ENCODE data around the gene C2CD5.
"Not testable (repeated sequence)": the region's sequence is repeated elsewhere in the genome, so short reads cannot be mapped to it uniquely, and the experiment has no call there.

The C2CD5 gene

DNA sequence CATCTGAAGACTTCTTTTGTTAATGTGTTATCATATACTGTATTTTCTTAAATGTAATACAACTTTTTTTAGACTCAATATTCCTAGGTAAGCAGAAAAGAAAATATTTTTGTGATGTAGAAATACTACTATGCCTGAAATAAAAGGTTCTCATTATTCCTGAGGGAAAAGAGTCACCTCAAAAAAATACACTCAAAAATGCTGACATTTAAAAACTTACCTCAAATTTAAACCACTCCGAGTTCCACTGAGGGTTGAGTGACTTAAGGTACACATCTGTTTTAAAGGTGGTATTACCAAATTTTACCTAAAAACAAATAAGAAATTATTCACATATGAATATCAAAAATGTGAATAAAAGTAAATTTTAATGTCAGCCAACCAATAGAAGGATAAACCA lies 9.3 kb downstream of the C2CD5 start:
- DNase-seq = no peak

DNA sequence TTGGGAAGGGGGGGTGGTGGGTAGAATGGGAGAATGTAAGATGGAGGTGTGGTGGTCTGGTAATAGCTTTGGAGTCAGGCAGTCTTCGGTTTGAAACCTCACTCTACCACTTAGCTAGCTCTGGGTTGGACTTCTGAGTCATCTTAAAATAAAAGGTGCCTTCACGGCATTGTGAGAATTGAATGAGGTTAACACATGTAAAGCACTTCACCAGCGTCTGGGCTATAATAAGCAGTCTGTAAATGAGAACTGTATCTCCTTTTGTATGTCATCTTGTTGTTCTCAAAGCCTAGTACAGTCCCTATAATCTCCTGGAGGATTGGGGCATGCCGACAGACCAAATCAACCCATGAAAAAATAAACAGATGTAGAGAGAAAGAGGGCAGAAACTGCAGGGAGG lies 11.2 kb downstream of the C2CD5 start:
- no peak for DNase-seq

DNA sequence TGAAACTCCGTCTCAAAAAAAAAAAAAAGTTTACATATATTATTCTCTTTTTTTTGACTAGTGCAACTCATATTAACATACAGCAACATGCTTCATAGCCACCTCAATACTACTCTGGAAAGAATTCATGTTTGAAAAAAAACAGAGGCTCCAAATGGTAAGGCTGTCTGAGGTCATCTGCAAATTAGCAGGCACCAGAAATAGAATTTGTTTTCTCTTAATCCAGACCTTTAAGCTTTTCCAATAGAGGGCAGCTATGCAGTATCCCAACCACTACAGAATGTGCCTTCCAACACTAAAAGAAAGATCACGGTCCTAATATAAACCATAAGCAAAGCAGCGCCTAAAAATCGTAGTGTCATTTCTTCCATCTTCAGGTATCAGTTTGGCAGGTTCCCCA lies 12.0 kb downstream of the C2CD5 start:
- DNase-seq = no peak

DNA sequence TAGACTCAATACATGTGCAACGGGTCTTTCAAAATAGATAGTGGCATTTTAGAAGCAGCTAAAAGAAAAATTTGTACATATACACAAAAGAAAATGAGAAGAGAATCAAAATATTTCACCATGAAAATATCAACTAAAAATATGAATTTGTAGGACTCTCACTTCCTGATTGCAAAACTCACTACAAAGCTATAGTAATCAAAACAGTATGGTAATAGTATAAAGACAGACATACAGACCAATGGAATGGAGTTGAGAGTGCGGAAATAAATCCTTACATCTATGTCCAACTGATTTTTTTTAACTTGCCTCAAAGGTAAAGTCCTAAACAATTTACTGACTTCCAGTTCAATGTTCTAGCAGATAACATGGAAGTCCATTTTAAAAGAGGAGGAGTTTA lies 13.1 kb downstream of the C2CD5 start:
- no peak for DNase-seq

DNA sequence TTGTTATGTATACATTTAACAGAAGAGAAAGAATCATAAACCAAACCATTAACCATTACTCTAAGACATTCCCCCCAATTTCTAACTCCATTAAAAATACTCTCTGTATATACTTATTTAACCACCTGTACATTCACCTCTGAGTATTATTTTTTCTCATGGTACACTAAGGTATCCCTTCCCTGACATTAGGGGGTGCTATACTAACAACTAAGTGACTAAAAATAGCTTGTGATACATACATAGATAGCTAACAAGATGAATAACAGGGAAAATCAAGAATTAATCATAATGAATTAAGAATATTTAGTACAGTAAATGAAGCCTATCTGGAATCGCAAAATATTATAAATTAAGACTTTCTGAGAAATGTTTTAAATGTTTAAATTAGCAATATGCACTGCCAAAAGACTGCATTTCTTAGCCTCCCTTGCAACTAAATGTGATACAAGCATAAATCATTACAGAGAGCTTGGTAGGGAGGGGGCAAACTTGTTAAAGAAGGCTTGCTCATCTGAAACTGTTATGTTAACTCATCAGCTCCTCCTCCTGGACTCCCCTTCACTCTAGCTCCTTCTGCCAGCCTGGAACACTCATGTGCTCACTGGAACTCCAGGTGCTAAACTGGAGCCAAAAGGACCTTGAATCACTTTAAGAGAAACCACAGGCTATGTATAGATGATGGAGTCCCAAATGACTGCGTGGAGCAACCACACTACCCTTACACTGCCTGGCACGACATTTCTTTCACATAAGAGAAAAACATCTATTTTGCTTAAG lies 14.9 kb downstream of the C2CD5 start:
- peak; percentile 13 for DNase-seq

DNA sequence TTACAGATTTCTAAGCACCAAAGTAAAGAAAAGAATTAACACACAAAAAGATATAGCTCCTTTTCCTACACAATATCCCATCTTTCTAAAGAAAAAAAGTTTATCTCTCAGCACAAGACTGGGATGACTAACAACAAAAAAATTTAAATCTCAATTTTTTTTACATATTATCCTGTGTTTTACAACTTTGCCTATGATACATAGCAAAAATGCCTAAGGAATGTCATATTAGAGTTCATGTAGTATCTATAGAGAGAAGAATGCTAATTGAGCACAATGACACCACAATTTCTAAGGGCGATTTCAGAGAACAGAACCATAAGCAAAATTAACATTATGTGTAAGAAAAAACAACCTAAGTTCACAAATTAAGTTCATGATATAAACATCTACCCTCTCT lies 16.3 kb downstream of the C2CD5 start:
- DNase-seq = peak; percentile 89

DNA sequence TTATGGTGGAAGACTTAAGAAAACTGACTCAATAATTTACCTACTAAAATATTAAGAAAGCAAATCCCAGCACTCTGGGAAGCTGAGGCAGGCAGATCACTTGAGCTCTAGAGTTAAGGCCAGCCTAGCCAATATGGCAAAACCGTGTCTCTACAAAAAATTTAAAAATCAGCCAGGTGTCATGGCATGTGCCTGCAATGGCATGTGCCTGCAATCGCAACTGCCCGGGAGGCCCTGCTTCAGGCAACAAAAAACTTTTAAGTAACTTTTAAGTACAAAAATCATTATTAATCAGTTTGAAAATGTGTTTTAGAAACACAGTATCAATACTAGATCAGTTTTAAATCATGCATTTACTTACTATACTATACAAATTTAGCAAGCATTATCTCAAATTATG lies 17.5 kb downstream of the C2CD5 start:
- DNase-seq = no peak

DNA sequence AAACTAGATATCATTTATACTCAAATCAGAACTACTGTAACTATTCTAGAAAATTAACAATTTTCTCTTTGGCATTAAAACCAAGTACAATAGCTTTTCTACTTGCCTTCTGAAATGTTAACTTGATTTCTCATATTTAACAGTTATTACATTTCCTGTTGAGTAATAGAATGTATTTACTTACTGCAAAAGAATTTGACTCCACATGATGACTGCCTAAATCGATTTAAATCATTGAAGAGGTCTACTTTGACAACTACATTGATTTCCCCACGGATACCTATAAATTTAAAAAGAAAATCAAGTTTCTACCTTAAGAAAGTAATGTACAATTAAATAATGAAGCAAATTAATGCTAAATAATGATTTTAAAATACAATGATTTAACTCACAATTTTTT lies 18.9 kb downstream of the C2CD5 start:
- DNase-seq = peak; percentile 55

DNA sequence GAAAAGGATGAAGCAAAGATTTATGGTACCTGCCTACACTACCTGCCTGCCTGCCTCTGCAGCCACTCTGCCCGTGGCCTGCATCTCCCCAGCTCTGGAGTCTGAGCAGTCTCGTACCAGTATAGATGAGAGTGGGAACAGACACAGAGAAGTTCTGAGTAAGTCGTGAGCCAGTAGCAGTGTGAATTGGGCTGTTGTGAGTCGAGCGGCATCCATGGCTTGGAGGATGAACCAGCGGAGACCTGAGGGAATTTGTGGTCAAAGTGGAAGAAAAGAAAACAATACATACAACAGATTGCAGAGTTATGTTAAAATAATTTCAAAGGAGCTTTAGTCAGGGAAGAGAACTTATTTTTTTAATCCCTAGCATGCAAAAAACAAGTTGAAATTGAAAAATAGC lies 25.3 kb downstream of the C2CD5 start:
- peak; percentile 69 for DNase-seq

DNA sequence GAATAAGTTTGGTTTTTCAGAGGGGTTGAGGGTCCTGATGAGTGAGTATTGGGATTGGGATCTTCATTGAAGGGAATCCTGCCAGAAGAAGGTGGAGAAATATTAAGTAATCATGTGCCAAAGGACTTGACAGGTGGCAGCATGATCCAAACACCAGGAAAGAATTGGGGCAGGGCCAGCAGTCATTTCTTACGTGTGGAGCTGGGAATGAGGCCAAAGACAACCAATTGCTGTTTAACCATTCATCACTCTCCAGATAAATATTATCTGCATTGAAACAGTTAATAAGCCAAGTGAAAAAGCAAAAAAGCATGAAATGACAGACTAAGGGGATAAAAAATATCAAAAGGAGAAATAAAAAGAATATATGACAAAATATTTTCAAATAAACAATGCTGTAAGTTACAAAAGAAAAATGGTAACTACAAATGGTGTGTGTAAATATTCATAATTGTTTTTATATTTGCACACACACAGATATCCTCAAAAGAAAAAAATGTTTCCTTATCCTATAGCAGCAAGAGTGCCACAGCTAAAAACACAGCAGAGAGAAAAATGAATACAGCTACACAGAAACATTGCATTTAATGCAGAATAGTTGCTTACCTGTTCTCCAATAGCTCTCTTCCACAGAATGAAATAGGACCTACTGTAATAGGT lies 26.2 kb downstream of the C2CD5 start:
- peak; percentile 7 for DNase-seq

DNA sequence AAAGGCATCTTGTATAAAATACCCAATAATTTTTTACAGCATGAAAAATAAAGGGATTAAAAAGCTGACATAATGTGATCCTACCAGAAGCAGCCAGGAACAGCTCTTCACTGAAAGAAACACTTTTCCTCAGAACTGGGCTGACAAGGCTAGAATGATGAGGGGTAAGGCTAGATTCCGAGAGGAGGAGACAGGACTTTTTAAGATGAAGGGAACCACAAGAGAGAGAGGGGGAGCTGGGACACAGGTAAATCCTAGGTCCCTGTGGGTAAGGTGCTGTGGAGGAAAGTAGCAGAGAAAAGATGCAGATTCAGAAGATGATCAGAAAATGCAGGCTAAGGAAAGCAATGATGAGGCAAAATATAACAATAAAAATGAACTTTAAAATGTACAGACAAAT lies 29.5 kb downstream of the C2CD5 start:
- DNase-seq = no peak

DNA sequence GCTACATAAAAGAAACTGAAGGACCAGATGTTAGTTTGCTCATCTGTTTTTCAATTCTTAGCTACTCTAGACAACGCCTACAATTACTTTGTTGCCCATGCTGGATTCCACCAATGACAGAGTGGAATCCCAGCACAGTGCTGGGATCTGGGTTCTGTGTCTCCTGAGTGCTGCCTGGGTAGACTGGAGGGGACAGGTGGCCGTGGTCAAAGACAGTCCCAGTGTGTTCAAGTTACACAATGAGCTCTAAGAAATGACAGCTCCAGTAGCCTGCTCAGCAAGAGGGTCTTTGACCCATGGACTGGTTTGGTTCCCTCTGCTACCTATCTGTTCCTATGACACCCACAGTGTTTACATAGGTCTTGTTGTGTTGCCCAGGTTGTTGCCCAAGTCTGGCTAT lies 38.5 kb downstream of the C2CD5 start:
- no peak for DNase-seq

DNA sequence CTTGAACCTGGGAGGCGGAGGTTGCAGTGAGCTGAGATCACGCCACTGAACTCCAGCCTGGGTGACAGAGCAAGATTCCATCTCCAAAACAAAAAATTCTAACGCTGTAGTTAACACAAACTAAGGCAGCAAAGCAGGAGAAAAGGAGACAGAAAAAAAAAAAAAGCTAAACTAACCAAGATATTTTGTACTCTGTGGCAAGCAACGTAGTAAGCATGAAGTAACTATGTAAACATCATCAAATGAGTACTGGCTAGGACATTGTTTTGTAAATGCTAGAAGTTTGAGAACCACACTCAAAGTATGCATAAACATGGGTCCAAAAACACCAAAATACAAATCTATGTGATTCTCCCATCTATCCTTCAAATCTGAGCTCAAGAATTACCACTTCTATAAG lies 44.2 kb downstream of the C2CD5 start:
- no peak for DNase-seq

DNA sequence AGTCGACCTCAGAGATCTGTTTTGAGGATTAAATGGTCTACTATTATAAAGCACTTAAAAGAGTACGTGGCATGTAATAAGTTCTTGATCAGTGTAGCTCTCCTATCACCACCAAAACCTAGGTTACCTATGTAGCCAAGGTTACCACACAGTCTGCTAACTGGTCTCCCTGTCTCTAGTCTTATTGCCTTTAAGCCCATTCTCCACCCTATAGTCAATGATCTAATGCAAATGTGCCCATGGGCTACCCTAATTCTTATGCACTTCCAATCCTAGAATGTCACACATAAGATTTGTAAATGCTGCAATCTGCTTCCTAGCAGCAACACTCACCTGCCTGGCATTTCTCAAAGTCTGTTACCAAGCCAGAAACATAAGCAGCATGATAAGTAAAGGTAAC lies 44.9 kb downstream of the C2CD5 start:
- no peak for DNase-seq

DNA sequence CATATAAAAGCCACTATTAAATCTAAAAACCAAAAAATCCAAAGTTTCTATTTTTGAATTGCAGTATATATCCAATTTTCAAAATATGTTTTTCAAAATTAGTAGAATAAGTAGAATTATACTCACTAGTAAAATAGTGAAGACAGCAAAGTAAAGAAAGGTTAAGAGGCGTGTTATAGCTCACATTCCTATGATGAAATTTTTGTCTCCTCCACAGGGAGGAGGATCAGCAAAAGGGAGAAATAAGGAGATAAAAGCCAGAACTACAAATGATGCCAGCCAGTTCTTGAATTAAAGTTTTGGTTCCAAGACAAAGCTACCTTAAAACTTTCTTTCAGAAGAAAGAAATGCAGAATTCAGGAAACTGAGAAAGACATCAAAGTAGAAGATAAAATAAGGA lies 50.0 kb downstream of the C2CD5 start:
- no peak for DNase-seq

DNA sequence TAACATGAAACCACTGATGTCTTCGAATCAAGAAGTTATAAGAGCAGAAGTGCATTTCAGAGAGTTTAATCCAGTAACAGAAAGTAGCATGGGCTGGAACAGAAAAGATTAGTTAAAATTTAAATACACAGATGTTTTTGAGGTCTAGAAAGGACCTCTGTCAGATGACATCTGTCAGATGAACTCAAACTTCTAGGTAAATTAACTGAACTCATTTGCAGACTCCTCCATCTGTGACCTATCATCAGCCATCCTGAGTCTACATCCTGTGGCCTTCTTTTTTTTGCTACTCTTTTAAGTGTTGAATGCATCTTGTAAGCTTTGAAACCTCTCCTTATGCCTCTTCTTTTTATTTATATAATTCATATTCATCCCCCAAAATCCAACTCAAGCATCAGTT lies 53.3 kb downstream of the C2CD5 start:
- DNase-seq = no peak

DNA sequence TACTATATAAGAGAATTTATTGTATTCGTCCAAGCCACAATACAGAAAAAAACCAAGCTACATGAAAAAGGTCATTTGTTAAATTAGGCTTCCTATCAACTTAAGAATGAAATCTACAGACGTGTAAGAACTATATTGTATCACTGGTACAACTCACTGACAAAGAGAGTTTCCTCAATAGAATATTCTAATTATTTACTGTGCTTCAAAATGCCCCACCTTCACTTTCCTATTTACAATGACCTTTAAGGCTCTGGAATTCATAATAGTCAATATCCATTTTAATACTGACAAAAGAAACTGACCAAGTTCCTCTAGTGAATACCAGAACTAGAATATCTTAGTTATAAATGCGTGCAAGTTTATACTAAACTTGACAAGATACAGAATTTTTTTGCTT lies 55.9 kb downstream of the C2CD5 start:
- DNase-seq = no peak

DNA sequence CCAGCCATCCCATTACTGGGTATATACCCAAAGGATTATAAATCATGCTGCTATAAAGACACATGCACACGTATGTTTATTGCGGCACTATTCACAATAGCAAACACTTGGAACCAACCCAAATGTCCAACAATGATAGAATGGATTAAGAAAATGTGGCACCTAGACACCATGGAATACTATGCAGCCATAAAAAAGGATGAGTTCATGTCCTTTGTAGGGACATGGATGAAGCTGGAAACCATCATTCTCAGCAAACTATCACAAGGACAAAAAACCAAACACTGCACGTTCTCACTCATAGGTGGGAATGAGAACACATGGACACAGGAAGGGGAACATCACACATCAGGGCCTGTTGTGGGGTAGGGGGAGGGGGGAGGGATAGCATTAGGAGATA lies 56.7 kb downstream of the C2CD5 start:
- DNase-seq = not testable (repeated sequence)

DNA sequence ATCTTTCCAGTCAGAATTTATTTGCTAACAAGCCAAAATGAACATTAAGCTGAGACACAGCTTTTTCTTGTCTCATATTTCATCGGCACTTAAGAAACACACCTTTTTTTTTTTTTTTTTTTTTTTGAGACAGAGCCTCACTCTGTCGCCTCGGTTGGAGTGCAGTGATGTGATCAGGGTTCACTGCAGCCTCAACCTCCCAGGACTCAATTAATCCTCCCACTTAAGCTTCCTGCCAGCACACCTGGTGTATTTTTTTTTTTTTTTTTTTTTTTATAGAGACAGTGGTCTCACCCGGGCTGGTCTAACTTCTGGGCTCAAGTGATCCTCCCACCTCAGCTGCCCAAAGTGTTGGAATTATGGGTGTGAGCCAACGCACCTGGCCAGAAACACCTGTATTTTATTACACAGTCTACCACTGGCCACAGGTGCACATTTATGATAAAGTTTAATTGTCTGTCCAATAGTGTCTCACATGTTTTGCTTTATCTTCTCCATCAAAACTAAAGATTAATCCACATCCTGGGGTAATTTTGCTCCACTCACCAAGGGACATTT lies 62.7 kb downstream of the C2CD5 start:
- DNase-seq = no peak

DNA sequence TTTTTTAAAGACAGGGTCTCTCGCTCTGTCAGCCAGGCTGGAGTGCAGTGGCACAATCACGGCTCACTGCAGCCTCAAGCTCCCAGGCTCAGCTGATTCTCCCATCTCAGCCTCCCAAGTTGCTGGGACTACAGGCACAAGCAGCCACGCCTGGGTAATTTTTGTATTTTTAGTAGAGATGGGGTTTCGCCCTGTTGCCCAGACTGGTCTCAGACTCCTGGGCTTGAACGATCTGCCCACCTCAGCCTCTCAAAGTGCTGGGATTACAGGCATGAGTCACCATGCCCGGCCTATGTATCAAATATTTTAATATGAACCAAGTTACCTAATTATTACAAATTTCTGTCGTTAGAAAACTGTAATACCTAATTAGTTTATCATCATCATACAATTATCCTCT lies 63.5 kb downstream of the C2CD5 start:
- DNase-seq = not testable (repeated sequence)

DNA sequence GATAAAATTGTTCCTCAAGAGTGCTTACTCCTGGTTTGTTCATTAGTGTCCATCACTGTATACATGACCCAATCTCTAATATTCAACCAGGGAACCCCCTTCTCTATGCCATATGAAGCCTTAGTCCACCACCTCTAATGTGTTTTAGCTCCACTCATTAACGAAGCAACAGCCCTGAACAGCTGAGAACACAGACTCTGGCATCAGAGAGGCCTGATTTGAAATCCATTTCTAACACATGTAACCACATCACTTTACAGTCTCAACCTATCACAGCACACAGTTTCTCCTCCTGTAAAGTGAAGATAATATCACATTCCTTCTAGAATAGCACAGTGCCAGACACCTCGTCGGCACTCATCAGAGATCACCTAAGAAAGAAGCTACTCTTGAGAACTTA lies 64.3 kb downstream of the C2CD5 start:
- DNase-seq = no peak

DNA sequence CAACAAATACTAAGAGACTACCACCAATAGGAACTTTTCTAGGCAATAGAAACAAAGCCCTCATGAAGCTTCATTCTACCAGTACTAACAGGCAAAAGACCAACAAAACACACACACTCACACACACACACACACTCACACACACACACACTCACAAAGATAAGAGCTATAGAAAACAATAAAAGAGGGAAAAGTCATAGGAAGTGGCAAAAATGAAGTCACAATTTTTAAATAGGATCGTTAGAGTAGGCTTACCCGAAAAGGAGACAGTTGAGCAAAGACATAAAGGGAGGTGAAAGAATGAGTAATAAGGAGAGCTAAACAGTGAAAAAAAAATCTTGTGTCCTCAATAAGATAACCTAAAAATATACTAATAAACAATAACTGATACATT lies 66.5 kb downstream of the C2CD5 start:
- DNase-seq = no peak

DNA sequence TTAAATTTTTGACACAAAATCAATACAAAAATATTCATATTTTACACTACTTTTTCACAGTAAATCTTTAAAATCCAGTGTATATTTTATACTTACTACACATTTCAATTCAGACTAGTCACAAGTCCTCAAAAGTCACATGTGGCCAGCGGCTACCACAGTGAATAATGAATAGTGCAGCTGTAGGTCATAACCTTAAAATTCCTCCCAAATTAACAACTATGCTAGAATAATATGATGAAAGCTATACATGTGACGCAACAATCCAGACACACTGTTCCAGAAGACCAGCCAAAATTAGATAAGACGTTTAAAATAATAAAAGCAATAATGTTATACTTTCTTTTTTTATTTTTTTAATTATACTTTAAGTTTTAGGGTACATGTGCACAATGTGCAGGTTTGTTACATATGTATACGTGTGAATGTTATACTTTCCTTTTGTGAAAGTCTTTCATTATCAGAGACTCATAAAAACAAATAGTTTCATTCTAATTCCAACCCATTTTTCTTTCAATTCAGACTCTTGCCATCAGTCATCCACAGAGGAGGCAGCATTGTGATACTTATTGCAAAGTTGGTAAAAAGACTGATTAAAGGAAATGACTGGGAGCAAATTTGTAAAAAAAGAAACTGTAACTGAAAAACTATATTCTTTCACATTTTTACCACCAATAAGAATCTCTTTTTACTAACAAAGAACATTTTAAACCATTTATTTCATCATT lies 67.0 kb downstream of the C2CD5 start:
- DNase-seq = peak; percentile 68

DNA sequence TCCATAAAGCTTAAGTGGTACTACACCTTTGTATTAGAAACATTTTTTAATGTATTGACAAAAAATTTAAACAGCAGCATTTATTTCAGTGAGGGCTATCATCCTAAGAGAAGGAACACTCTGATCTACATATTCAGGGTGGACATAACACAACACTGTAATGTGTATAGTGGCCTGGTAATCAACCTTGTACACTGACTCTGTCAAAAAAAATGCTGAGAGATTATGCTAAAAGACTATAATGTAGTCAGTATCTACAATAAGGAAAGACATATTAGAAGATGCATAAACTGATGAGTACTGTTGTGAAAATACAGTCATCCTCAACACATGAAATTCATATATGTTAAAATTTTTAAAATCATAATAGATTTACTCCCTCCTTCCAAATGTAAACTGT lies 68.2 kb downstream of the C2CD5 start:
- no peak for DNase-seq

Measured in fibroblast of skin of back (primary cell).